Measurements from ENCODE around the gene GMCL2. TPM values are rescaled to one million over a fixed set of nuclear protein-coding genes. Genes with fewer than 3 reads are reported as not detected.

Gene GMCL2
- total RNA-seq, 1 donor from 2014 or later, result not detected

GRCh38 chr5:178182158-178182876, 4.9 kb downstream of the GMCL2 start:
- Histone ChIP-seq H3K36me3 (no peaks in the 10 kb centered on the region), H3K27ac (no peak overlapping the region), H3K27me3 (no peaks in the 10 kb centered on the region), H3K4me3 (no peak overlapping the region), H3K4me1 (no peaks in the 10 kb centered on the region), H3K9me3 (no peaks in the 10 kb centered on the region)
- no peak for DNase-seq
- intact Hi-C loops (cut with DNase I), result no loop called here
- ATAC-seq, result peak; percentile 42
- TF ChIP-seq CTCF (IDR thresholded peaks at IDR 0.05), result no peak

GRCh38 chr5:178180141-178180863, 6.9 kb downstream of the GMCL2 start:
- DNase-seq (no peak), ATAC-seq (no peak)
- no peak overlapping the region for H3K27ac ChIP-seq
- intact Hi-C loops (cut with DNase I), result no loop called here
- no peak overlapping the region for H3K4me3 ChIP-seq
- TF ChIP-seq CTCF (IDR thresholded peaks at IDR 0.05), result no peak
- no peaks in the 10 kb centered on the region for H3K4me1 ChIP-seq
- no peaks in the 10 kb centered on the region for H3K36me3 ChIP-seq
- no peaks in the 10 kb centered on the region for H3K27me3 ChIP-seq
- no peaks in the 10 kb centered on the region for H3K9me3 ChIP-seq

- Histone ChIP-seq H3K4me1 (no peaks in the 10 kb centered on the region), H3K27ac (no peak overlapping the region), H3K9me3 (no peaks in the 10 kb centered on the region), H3K4me3 (no peak overlapping the region), H3K36me3 (no peaks in the 10 kb centered on the region), H3K27me3 (no peaks in the 10 kb centered on the region)
- no peak for ATAC-seq
- no peak for TF ChIP-seq CTCF (IDR thresholded peaks at IDR 0.05)
- intact Hi-C loops (cut with DNase I), result no loop called here
- no peak for DNase-seq
Observed at GRCh38 chr5:178177569-178177968, 9.6 kb downstream of the GMCL2 start.

GRCh38 chr5:178176791-178177190, 10.4 kb downstream of the GMCL2 start:
- H3K36me3 ChIP-seq, result no peaks in the 10 kb centered on the region
- no peak for TF ChIP-seq CTCF (IDR thresholded peaks at IDR 0.05)
- no peak overlapping the region for H3K4me3 ChIP-seq
- DNase-seq (no peak), ATAC-seq (no peak)
- H3K4me1 ChIP-seq, result no peaks in the 10 kb centered on the region
- no peak overlapping the region for H3K27ac ChIP-seq
- intact Hi-C loops (cut with DNase I), result no loop called here
- no peaks in the 10 kb centered on the region for H3K27me3 ChIP-seq
- no peaks in the 10 kb centered on the region for H3K9me3 ChIP-seq

GRCh38 chr5:178174456-178174855, 12.7 kb downstream of the GMCL2 start:
- no peak for ATAC-seq

More at GRCh38 chr5:178174456-178174855, 12.7 kb downstream of the GMCL2 start:
- Histone ChIP-seq H3K9me3 (no peaks in the 10 kb centered on the region), H3K4me3 (no peak overlapping the region), H3K27me3 (no peaks in the 10 kb centered on the region), H3K27ac (no peak overlapping the region), H3K4me1 (no peaks in the 10 kb centered on the region), H3K36me3 (no peaks in the 10 kb centered on the region)
- intact Hi-C loops (cut with DNase I), result no loop called here
- TF ChIP-seq CTCF (IDR thresholded peaks at IDR 0.05), result no peak
- no peak for DNase-seq

Data from upper lobe of right lung (tissue), 1 donor.